Karpas-422 (cell line): ENCODE measurements around the gene KRTAP26-1. TPM values are rescaled to one million over a fixed set of nuclear protein-coding genes. Genes with fewer than 3 reads are reported as not detected.

Experiments used
- DNase-seq: peaks from one replicate; pipeline ENCODE4 v3.0.0-alpha.2; 2015
- H2AFZ ChIP-seq: fragments of 200-600 bp; sonication (generic); 2 replicates; pipeline ENCODE4 v1.6.1; 2014; ENCODE audit warnings: antibody characterized with exemption, low read length, mixed read lengths
- H3K27ac ChIP-seq: fragments of 200-600 bp; sonication (generic); 2 replicates; pipeline ENCODE4 v1.5.1; 2014; ENCODE audit warnings: mild to moderate bottlenecking, low read length, moderate library complexity
- H3K27me3 ChIP-seq: fragments of 200-600 bp; sonication (generic); 2 replicates; pipeline ENCODE4 v1.6.1; 2014; ENCODE audit warnings: low read length, mixed read lengths
- H3K36me3 ChIP-seq: fragments of 200-600 bp; sonication (generic); 2 replicates; pipeline ENCODE4 v1.6.1; 2014; ENCODE audit warnings: low read length, mixed read lengths; ENCODE audit not compliant: insufficient read depth
- H3K4me1 ChIP-seq: fragments of 200-600 bp; sonication (generic); 2 replicates; pipeline ENCODE4 v1.6.1; 2014; ENCODE audit warnings: mild to moderate bottlenecking, low read length, mixed read lengths
- H3K4me2 ChIP-seq: fragments of 200-600 bp; sonication (generic); 2 replicates; pipeline ENCODE4 v1.6.1; 2014; ENCODE audit warnings: low read length, low read depth, mild to moderate bottlenecking; ENCODE audit not compliant: poor library complexity, severe bottlenecking
- H3K4me3 ChIP-seq: fragments of 200-600 bp; sonication (generic); 2 replicates; pipeline ENCODE4 v1.5.1; 2014; ENCODE audit warnings: mild to moderate bottlenecking, antibody characterized with exemption, low read length, mixed read lengths
- H3K79me2 ChIP-seq: fragments of 200-600 bp; sonication (generic); 2 replicates; pipeline ENCODE4 v1.6.1; 2014; ENCODE audit warnings: mild to moderate bottlenecking, low read length, mixed read lengths
- H3K9ac ChIP-seq: fragments of 200-600 bp; sonication (generic); 2 replicates; pipeline ENCODE4 v1.6.0; 2014; ENCODE audit warnings: low read length
- H3K9me2 ChIP-seq: fragments of 200-600 bp; sonication (generic), shearing (Covaris generic); replicated peaks from 2 replicates; pipeline ENCODE4 v1.6.0; 2014; ENCODE audit warnings: mild to moderate bottlenecking, low read length, moderate library complexity; ENCODE audit not compliant: insufficient read depth
- H3K9me3 ChIP-seq: fragments of 300-700, 200-600 bp; sonication (generic); 2 replicates; pipeline ENCODE4 v1.6.1; 2014; ENCODE audit warnings: low read length, mixed read lengths
- H4K20me1 ChIP-seq: fragments of 200-600 bp; sonication (generic); 2 replicates; pipeline ENCODE4 v1.6.1; 2014; ENCODE audit warnings: mild to moderate bottlenecking, antibody characterized with exemption, low read length, low read depth; ENCODE audit not compliant: insufficient read depth
- total RNA-seq: library from RNA; depleted of rRNA; stranded (reverse); fragments of >200 nt; shearing (Covaris generic); gene quantifications from 2 replicates; pipeline ENCODE4 v1.2.3, GENCODE V29; 2014; ENCODE audit warnings: low replicate concordance

Gene KRTAP26-1
- total RNA-seq, 1 experiment from 2014 or later = not detected

GRCh38 chr21:30338717-30339116 is 18.6 kb upstream of the KRTAP26-1 start:
- Histone ChIP-seq H3K36me3 (no peaks in the 10 kb centered on the region), H3K4me3 (no peak overlapping the region), H3K79me2 (no peaks in the 10 kb centered on the region), H3K4me2 (no peak overlapping the region), H3K9me2 (no peaks in the 10 kb centered on the region), H3K9me3 (no peaks in the 10 kb centered on the region), H3K4me1 (no peaks in the 10 kb centered on the region), H2AFZ (no peak overlapping the region), H3K9ac (no peak overlapping the region), H3K27ac (no peak overlapping the region), H4K20me1 (no peaks in the 10 kb centered on the region), H3K27me3 (no peaks in the 10 kb centered on the region)
- DNase-seq = no peak

GRCh38 chr21:30337772-30338171 is 17.7 kb upstream of the KRTAP26-1 start:
- no peaks in the 10 kb centered on the region for H3K9me3 ChIP-seq
- no peaks in the 10 kb centered on the region for H4K20me1 ChIP-seq
- DNase-seq = no peak
- H3K79me2 ChIP-seq = no peaks in the 10 kb centered on the region
- no peaks in the 10 kb centered on the region for H3K9me2 ChIP-seq
- H2AFZ ChIP-seq = no peak overlapping the region
- no peak overlapping the region for H3K4me2 ChIP-seq
- H3K36me3 ChIP-seq = no peaks in the 10 kb centered on the region
- H3K9ac ChIP-seq = no peak overlapping the region
- H3K4me1 ChIP-seq = no peaks in the 10 kb centered on the region
- H3K27ac ChIP-seq = no peak overlapping the region
- no peak overlapping the region for H3K4me3 ChIP-seq
- H3K27me3 ChIP-seq = no peaks in the 10 kb centered on the region

GRCh38 chr21:30337276-30337744 is 17.2 kb upstream of the KRTAP26-1 start, which contains the start of gene KRTAP27-1:
Gene KRTAP27-1, minus strand, starts transcription at chr21:30337694. Its CDS starts 26 bp downstream, at chr21:30337668.
- Histone ChIP-seq H3K27ac (no peak within 1 kb of the TSS), H3K9me2 (no peaks in the 10 kb centered on the region), H3K4me2 (no peak within 1 kb of the TSS), H4K20me1 (no peaks in the 10 kb centered on the region), H3K4me1 (no peaks in the 10 kb centered on the region), H3K4me3 (no peak within 1 kb of the TSS), H3K36me3 (no peaks in the 10 kb centered on the region), H3K27me3 (no peaks in the 10 kb centered on the region), H3K79me2 (no peaks in the 10 kb centered on the region), H3K9ac (no peak within 1 kb of the TSS), H3K9me3 (no peaks in the 10 kb centered on the region), H2AFZ (no peak within 1 kb of the TSS)
- DNase-seq = no peak

- H4K20me1 ChIP-seq = no peaks in the 10 kb centered on the region
- H3K79me2 ChIP-seq = no peaks in the 10 kb centered on the region
- H3K4me3 ChIP-seq = no peak overlapping the region
- H2AFZ ChIP-seq = no peak overlapping the region
- H3K9ac ChIP-seq = no peak overlapping the region
- no peak for DNase-seq
- no peaks in the 10 kb centered on the region for H3K4me1 ChIP-seq
- H3K9me3 ChIP-seq = no peaks in the 10 kb centered on the region
- no peaks in the 10 kb centered on the region for H3K9me2 ChIP-seq
- no peak overlapping the region for H3K27ac ChIP-seq
- no peaks in the 10 kb centered on the region for H3K27me3 ChIP-seq
- H3K4me2 ChIP-seq = no peak overlapping the region
- H3K36me3 ChIP-seq = no peaks in the 10 kb centered on the region
These were observed 16.5 kb upstream of the KRTAP26-1 start for GRCh38 chr21:30336596-30336995.

GRCh38 chr21:30333736-30334135 is 13.6 kb upstream of the KRTAP26-1 start:
- Histone ChIP-seq H3K4me2 (no peak overlapping the region), H3K4me1 (no peaks in the 10 kb centered on the region), H3K79me2 (no peaks in the 10 kb centered on the region), H3K4me3 (no peak overlapping the region), H4K20me1 (no peaks in the 10 kb centered on the region), H2AFZ (no peak overlapping the region), H3K9me3 (no peaks in the 10 kb centered on the region), H3K36me3 (no peaks in the 10 kb centered on the region), H3K9ac (no peak overlapping the region), H3K9me2 (no peaks in the 10 kb centered on the region), H3K27me3 (no peaks in the 10 kb centered on the region), H3K27ac (no peak overlapping the region)
- DNase-seq = no peak

GRCh38 chr21:30332681-30333080 is 12.6 kb upstream of the KRTAP26-1 start:
- H3K9me2 ChIP-seq = no peaks in the 10 kb centered on the region
- no peak overlapping the region for H2AFZ ChIP-seq
- H3K4me2 ChIP-seq = no peak overlapping the region
- no peaks in the 10 kb centered on the region for H3K27me3 ChIP-seq
- no peak overlapping the region for H3K27ac ChIP-seq
- no peak overlapping the region for H3K4me3 ChIP-seq
- no peaks in the 10 kb centered on the region for H3K4me1 ChIP-seq
- H3K79me2 ChIP-seq = no peaks in the 10 kb centered on the region
- H3K9ac ChIP-seq = no peak overlapping the region
- no peaks in the 10 kb centered on the region for H3K36me3 ChIP-seq
- H4K20me1 ChIP-seq = no peaks in the 10 kb centered on the region
- no peak for DNase-seq
- H3K9me3 ChIP-seq = no peaks in the 10 kb centered on the region

- H3K9me3 ChIP-seq = no peaks in the 10 kb centered on the region; the same call in 1 of the 2 replicates
- no peak for DNase-seq
- no peaks in the 10 kb centered on the region for H3K4me1 ChIP-seq
- H3K9me2 ChIP-seq = no peaks in the 10 kb centered on the region
- H3K36me3 ChIP-seq = no peaks in the 10 kb centered on the region
- H3K9ac ChIP-seq = no peak overlapping the region
- no peaks in the 10 kb centered on the region for H4K20me1 ChIP-seq
- no peak overlapping the region for H3K27ac ChIP-seq
- H3K4me3 ChIP-seq = no peak overlapping the region
- H3K27me3 ChIP-seq = no peaks in the 10 kb centered on the region
- no peak overlapping the region for H2AFZ ChIP-seq
- H3K79me2 ChIP-seq = no peaks in the 10 kb centered on the region
- no peak overlapping the region for H3K4me2 ChIP-seq
These were observed 9.2 kb upstream of the KRTAP26-1 start for GRCh38 chr21:30329203-30329875.

GRCh38 chr21:30326390-30326789 is 6.3 kb upstream of the KRTAP26-1 start:
- H3K9me3 ChIP-seq = no peaks in the 10 kb centered on the region; the same call in 1 of the 2 replicates
- H2AFZ ChIP-seq = no peak overlapping the region
- H3K9me2 ChIP-seq = no peaks in the 10 kb centered on the region
- no peaks in the 10 kb centered on the region for H3K27me3 ChIP-seq
- H3K4me1 ChIP-seq = no peaks in the 10 kb centered on the region
- H4K20me1 ChIP-seq = no peaks in the 10 kb centered on the region
- H3K9ac ChIP-seq = no peak overlapping the region
- H3K36me3 ChIP-seq = no peaks in the 10 kb centered on the region
- H3K4me3 ChIP-seq = no peak overlapping the region
- no peaks in the 10 kb centered on the region for H3K79me2 ChIP-seq
- no peak overlapping the region for H3K4me2 ChIP-seq
- no peak overlapping the region for H3K27ac ChIP-seq
- DNase-seq = no peak
